WTC11 (cell line): ENCODE data around the gene POU4F1. TPM values are rescaled to one million over a fixed set of nuclear protein-coding genes. Genes with fewer than 3 reads are reported as not detected.

ENCODE experiments used
- ATAC-seq: fragments of 200-7000 bp; cut with Tn5 transposase; 2 replicates; pipeline ENCODE4 v1.10.0; 2021; ENCODE audit warnings: mild to moderate bottlenecking, moderate library complexity
- CTCF ChIA-PET: fragments of 300-600 bp; sonication (Branson Sonifier 250); formaldehyde crosslinking; loops from one replicate; lab custom pipeline; 2021; ENCODE audit warnings: antibody characterized with exemption; lab: Charles Lee
- POLR2A ChIA-PET: fragments of 350-600 bp; sonication (Branson Sonifier 250); formaldehyde crosslinking; loops from one replicate; lab custom pipeline; 2021; ENCODE audit warnings: antibody characterized with exemption; lab: Charles Lee
- DNase-seq: peaks from one replicate; pipeline ENCODE4 v3.0.0; 2021; ENCODE audit warnings: low spot score
- H3K27ac Mint-ChIP-seq: 2 replicates; pipeline ENCODE4 v1.8.0; 2021; ENCODE audit warnings: mixed read lengths
- H3K27me3 Mint-ChIP-seq: 2 replicates; pipeline ENCODE4 v1.8.0; 2021; ENCODE audit warnings: low read depth, mild to moderate bottlenecking, moderate library complexity, mixed read lengths
- H3K36me3 Mint-ChIP-seq: 2 replicates; pipeline ENCODE4 v1.8.0; 2021; ENCODE audit warnings: mixed read lengths
- H3K4me1 Mint-ChIP-seq: 2 replicates; pipeline ENCODE4 v1.8.0; 2022; ENCODE audit warnings: mixed read lengths
- H3K4me3 Mint-ChIP-seq: 2 replicates; pipeline ENCODE4 v1.8.0; 2021; ENCODE audit warnings: mild to moderate bottlenecking, moderate library complexity, mixed read lengths
- H3K9me3 Mint-ChIP-seq: 2 replicates; pipeline ENCODE4 v1.8.0; 2021; ENCODE audit warnings: mixed read lengths
- ELF4 ChIP-seq: sonication (generic); formaldehyde crosslinking; IDR thresholded peaks from 2 replicates; pipeline ENCODE4 v1.8.1; 2022; ENCODE audit warnings: low read depth, mild to moderate bottlenecking, moderate library complexity, missing genetic modification reagents
- EMX1 ChIP-seq: fragments of 250-450 bp; sonication (Bioruptor Pico); IDR thresholded peaks from 2 replicates; pipeline ENCODE4 v1.8.0; 2021; ENCODE audit warnings: mild to moderate bottlenecking
- ETV6 ChIP-seq: sonication (generic); formaldehyde crosslinking; IDR thresholded peaks from 2 replicates; pipeline ENCODE4 v1.8.1; 2022; ENCODE audit warnings: mild to moderate bottlenecking, missing genetic modification reagents
- FOXK1 ChIP-seq: sonication (generic); formaldehyde crosslinking; IDR thresholded peaks from 2 replicates; pipeline ENCODE4 v1.8.0; 2022; ENCODE audit warnings: mild to moderate bottlenecking, moderate library complexity, missing genetic modification reagents
- GABPB1 ChIP-seq: sonication (generic); formaldehyde crosslinking; IDR thresholded peaks from 2 replicates; pipeline ENCODE4 v1.8.1; 2023; ENCODE audit warnings: mild to moderate bottlenecking, missing genetic modification reagents
- GTF2I ChIP-seq: fragments of 250-450 bp; sonication (Bioruptor Pico); conservative IDR thresholded peaks from 2 replicates; pipeline ENCODE4 v1.4.0; 2021; ENCODE audit warnings: mild to moderate bottlenecking
- KAT7 ChIP-seq: sonication (generic); formaldehyde crosslinking; IDR thresholded peaks from 2 replicates; pipeline ENCODE4 v1.8.1; 2023; ENCODE audit warnings: missing genetic modification reagents, mild to moderate bottlenecking, borderline replicate concordance
- NFE2L1 ChIP-seq: sonication (generic); formaldehyde crosslinking; IDR thresholded peaks from 2 replicates; pipeline ENCODE4 v1.8.1; 2023; ENCODE audit warnings: missing genetic modification reagents
- NR2C2 ChIP-seq: sonication (generic); formaldehyde crosslinking; IDR thresholded peaks from 2 replicates; pipeline ENCODE4 v1.8.0; 2022; ENCODE audit warnings: mild to moderate bottlenecking, missing genetic modification reagents
- RORB ChIP-seq: fragments of 250-450 bp; sonication (Bioruptor Pico); IDR thresholded peaks from 2 replicates; pipeline ENCODE4 v1.9.0; 2021; ENCODE audit warnings: mild to moderate bottlenecking
- TCF7 ChIP-seq: sonication (generic); formaldehyde crosslinking; IDR thresholded peaks from 2 replicates; pipeline ENCODE4 v1.8.0; 2022; ENCODE audit warnings: mild to moderate bottlenecking, low read depth, missing genetic modification reagents, moderate library complexity
- TEAD1 ChIP-seq: sonication (generic); formaldehyde crosslinking; IDR thresholded peaks from 2 replicates; pipeline ENCODE4 v1.8.0; 2022; ENCODE audit warnings: mild to moderate bottlenecking, missing genetic modification reagents
- ZNF138 ChIP-seq: sonication (generic); formaldehyde crosslinking; conservative IDR thresholded peaks from 2 replicates; pipeline ENCODE4 v1.8.1; 2022; ENCODE audit warnings: mild to moderate bottlenecking, moderate library complexity, missing genetic modification reagents
- total RNA-seq: library from RNA; stranded (reverse); gene quantifications from 3 replicates; pipeline ENCODE4 v1.2.3, GENCODE V29; 2021
- TF ChIP-seq, protein P1 (sequence below): sonication (generic); formaldehyde crosslinking; IDR thresholded peaks from 2 replicates; pipeline ENCODE4 v1.8.0; 2022; ENCODE audit warnings: mild to moderate bottlenecking, missing genetic modification reagents
- TF ChIP-seq, protein P2 (sequence below): fragments of 250-450 bp; sonication (Bioruptor Pico); conservative IDR thresholded peaks from 2 replicates; pipeline ENCODE4 v1.9.0; 2021; ENCODE audit warnings: mild to moderate bottlenecking
- TF ChIP-seq, protein P3 (sequence below): sonication (generic); formaldehyde crosslinking; IDR thresholded peaks from 2 replicates; pipeline ENCODE4 v1.8.1; 2022; ENCODE audit warnings: low read depth, mild to moderate bottlenecking, moderate library complexity, missing genetic modification reagents, borderline replicate concordance
- TF ChIP-seq, protein P4 (sequence below): sonication (generic); formaldehyde crosslinking; IDR thresholded peaks from 2 replicates; pipeline ENCODE4 v1.8.1; 2022; ENCODE audit warnings: low read depth, missing genetic modification reagents, borderline replicate concordance
- TF ChIP-seq, protein P5 (sequence below): sonication (generic); formaldehyde crosslinking; IDR thresholded peaks from 2 replicates; pipeline ENCODE4 v1.8.0; 2023; ENCODE audit warnings: missing genetic modification reagents
- TF ChIP-seq, protein P6 (sequence below): sonication (generic); formaldehyde crosslinking; IDR thresholded peaks from 2 replicates; pipeline ENCODE4 v1.8.0; 2023; ENCODE audit warnings: mild to moderate bottlenecking, missing genetic modification reagents

POU4F1 gene
- total RNA-seq, 1 experiment from 2014 or later = 0.26 TPM

DNA sequence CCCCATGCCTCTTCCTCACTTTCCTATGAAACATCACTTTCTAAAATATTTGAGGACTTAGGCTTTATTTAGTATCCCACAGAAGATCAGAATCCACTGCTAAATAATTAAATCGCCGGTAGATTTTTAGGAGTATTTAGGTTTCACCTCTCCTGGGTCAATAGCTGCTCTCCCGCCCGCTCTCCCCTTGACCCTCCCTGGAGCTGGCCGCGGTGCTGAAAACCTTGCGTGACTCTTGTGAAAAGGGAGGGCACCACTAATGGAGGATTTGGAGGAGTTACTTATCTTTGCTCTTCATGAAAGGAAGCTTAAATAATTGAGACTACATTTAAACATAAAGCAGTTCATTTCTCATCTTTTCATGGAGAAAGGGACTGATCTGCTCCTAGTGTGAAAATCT lies 14.1 kb downstream of the POU4F1 start:
- H3K4me1 Mint-ChIP-seq = peaks cover 26% of the 10 kb centered on the region
- ATAC-seq = peak; percentile 31

More for the DNA sequence above, 14.1 kb downstream of the POU4F1 start:
- H3K27ac Mint-ChIP-seq = no peak overlapping the region
- CTCF ChIA-PET = interaction anchor here (0.9 to 1.4 kb wide), 3 partner anchors 14 to 451 kb away, joined by 3 to 8 read pairs (median 3); partner anchors contain the start of gene POU4F1
- H3K36me3 Mint-ChIP-seq = no peaks in the 10 kb centered on the region
- TF ChIP-seq FOXK1 (CRISPR knock-in tag) = 0 out of 2 replicates have a peak, but pooled peaks have one; percentile 23
- TF ChIP-seq ETV6 (CRISPR knock-in tag) = 0 out of 2 replicates have a peak, but pooled peaks have one; percentile 36
- TF ChIP-seq, protein P1, sequence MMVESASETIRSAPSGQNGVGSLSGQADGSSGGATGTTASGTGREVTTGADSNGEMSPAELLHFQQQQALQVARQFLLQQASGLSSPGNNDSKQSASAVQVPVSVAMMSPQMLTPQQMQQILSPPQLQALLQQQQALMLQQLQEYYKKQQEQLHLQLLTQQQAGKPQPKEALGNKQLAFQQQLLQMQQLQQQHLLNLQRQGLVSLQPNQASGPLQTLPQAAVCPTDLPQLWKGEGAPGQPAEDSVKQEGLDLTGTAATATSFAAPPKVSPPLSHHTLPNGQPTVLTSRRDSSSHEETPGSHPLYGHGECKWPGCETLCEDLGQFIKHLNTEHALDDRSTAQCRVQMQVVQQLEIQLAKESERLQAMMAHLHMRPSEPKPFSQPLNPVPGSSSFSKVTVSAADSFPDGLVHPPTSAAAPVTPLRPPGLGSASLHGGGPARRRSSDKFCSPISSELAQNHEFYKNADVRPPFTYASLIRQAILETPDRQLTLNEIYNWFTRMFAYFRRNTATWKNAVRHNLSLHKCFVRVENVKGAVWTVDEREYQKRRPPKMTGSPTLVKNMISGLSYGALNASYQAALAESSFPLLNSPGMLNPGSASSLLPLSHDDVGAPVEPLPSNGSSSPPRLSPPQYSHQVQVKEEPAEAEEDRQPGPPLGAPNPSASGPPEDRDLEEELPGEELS (CRISPR knock-in tag) = 0 out of 2 replicates have a peak, but pooled peaks have one; percentile 28
- TF ChIP-seq, protein P2, sequence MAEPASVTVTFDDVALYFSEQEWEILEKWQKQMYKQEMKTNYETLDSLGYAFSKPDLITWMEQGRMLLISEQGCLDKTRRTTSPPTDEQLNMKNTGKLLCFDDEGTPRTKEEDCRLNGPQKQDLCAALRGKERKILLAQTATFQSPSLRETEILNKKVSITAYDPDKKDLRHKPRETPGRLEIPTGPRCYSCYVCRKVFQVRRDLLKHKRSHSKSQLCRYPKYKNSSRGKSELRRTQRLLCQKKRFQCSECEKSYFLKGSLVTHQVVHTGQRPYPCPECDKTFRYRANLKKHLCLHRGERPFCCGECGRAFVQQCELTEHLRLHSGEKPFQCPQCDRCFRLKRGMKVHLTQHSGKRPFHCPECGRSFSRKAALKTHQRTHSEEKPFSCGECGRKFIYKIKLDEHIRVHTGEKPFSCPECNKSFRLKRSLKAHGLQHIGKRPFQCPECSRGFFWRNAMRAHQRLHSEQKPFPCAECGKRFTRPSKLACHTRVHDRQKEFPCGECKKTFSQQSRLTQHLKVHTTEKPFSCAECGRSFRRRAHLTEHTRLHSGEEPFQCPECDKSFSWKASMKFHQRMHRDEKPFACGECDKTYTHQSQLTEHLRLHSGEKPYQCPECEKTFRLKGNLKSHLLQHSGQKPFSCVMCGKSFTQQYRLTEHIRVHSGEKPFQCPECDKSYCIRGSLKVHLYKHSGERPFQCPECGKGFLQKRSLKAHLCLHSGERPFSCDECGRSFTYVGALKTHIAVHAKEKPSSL (CRISPR knock-in tag) = no peak
- TF ChIP-seq NR2C2 (CRISPR knock-in tag) = no peak
- TF ChIP-seq GABPB1 (CRISPR knock-in tag) = no peak
- 0 out of 2 replicates have a peak, but pooled peaks have one; percentile 42 for TF ChIP-seq NFE2L1 (CRISPR knock-in tag)
- TF ChIP-seq RORB (CRISPR knock-in tag) = no peak
- no peak for TF ChIP-seq TCF7
- TF ChIP-seq, protein P3, sequence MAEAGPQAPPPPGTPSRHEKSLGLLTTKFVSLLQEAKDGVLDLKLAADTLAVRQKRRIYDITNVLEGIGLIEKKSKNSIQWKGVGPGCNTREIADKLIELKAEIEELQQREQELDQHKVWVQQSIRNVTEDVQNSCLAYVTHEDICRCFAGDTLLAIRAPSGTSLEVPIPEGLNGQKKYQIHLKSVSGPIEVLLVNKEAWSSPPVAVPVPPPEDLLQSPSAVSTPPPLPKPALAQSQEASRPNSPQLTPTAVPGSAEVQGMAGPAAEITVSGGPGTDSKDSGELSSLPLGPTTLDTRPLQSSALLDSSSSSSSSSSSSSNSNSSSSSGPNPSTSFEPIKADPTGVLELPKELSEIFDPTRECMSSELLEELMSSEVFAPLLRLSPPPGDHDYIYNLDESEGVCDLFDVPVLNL (CRISPR knock-in tag) = no peak
- TF ChIP-seq, protein P4, sequence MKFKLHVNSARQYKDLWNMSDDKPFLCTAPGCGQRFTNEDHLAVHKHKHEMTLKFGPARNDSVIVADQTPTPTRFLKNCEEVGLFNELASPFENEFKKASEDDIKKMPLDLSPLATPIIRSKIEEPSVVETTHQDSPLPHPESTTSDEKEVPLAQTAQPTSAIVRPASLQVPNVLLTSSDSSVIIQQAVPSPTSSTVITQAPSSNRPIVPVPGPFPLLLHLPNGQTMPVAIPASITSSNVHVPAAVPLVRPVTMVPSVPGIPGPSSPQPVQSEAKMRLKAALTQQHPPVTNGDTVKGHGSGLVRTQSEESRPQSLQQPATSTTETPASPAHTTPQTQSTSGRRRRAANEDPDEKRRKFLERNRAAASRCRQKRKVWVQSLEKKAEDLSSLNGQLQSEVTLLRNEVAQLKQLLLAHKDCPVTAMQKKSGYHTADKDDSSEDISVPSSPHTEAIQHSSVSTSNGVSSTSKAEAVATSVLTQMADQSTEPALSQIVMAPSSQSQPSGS (CRISPR knock-in tag) = no peak
- TF ChIP-seq, protein P5, sequence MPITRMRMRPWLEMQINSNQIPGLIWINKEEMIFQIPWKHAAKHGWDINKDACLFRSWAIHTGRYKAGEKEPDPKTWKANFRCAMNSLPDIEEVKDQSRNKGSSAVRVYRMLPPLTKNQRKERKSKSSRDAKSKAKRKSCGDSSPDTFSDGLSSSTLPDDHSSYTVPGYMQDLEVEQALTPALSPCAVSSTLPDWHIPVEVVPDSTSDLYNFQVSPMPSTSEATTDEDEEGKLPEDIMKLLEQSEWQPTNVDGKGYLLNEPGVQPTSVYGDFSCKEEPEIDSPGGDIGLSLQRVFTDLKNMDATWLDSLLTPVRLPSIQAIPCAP (CRISPR knock-in tag) = no peak
- 0 out of 2 replicates have a peak, but pooled peaks have one; percentile 21 for TF ChIP-seq TEAD1 (CRISPR knock-in tag)
- no peak for TF ChIP-seq EMX1
- no peak for TF ChIP-seq KAT7 (CRISPR knock-in tag)
- TF ChIP-seq GTF2I (CRISPR knock-in tag) = no peak
- TF ChIP-seq, protein P6, sequence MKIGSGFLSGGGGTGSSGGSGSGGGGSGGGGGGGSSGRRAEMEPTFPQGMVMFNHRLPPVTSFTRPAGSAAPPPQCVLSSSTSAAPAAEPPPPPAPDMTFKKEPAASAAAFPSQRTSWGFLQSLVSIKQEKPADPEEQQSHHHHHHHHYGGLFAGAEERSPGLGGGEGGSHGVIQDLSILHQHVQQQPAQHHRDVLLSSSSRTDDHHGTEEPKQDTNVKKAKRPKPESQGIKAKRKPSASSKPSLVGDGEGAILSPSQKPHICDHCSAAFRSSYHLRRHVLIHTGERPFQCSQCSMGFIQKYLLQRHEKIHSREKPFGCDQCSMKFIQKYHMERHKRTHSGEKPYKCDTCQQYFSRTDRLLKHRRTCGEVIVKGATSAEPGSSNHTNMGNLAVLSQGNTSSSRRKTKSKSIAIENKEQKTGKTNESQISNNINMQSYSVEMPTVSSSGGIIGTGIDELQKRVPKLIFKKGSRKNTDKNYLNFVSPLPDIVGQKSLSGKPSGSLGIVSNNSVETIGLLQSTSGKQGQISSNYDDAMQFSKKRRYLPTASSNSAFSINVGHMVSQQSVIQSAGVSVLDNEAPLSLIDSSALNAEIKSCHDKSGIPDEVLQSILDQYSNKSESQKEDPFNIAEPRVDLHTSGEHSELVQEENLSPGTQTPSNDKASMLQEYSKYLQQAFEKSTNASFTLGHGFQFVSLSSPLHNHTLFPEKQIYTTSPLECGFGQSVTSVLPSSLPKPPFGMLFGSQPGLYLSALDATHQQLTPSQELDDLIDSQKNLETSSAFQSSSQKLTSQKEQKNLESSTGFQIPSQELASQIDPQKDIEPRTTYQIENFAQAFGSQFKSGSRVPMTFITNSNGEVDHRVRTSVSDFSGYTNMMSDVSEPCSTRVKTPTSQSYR (CRISPR knock-in tag) = no peak
- TF ChIP-seq ELF4 (CRISPR knock-in tag) = no peak
- no peak for TF ChIP-seq ZNF138 (CRISPR knock-in tag)
- H3K27me3 Mint-ChIP-seq = peaks cover 88% of the 10 kb centered on the region
- no peak overlapping the region for H3K4me3 Mint-ChIP-seq
- DNase-seq = peak; percentile 85
- POLR2A ChIA-PET = interaction anchor here (0.5 kb wide), 1 partner anchor 16 kb away, joined by 3 read pairs; no protein-coding TSS in a partner anchor
- H3K9me3 Mint-ChIP-seq = no peaks in the 10 kb centered on the region
